GM19455 (cell line): ENCODE data around the gene MDM1.

Source experiments
- ATAC-seq: cut with Tn5 transposase; IDR thresholded peaks from one replicate; pipeline ENCODE4 v1.9.1; 2021; ENCODE audit not compliant: unreplicated experiment

MDM1 gene

GRCh38 chr12:68356986-68357385 is 24.8 kb upstream of the MDM1 start:
- ATAC-seq: no peak

GRCh38 chr12:68356060-68356695 is 24.0 kb upstream of the MDM1 start:
- no peak for ATAC-seq

- ATAC-seq: no peak
Observed at GRCh38 chr12:68354977-68355541, 22.9 kb upstream of the MDM1 start.

GRCh38 chr12:68352067-68352466 is 19.9 kb upstream of the MDM1 start:
- no peak for ATAC-seq

- no peak for ATAC-seq
Observed at GRCh38 chr12:68350753-68351152, 18.6 kb upstream of the MDM1 start.

- no peak for ATAC-seq
Observed at GRCh38 chr12:68349921-68350606, 17.9 kb upstream of the MDM1 start.

- ATAC-seq: no peak
Observed at GRCh38 chr12:68349220-68349621, 17.1 kb upstream of the MDM1 start.

- ATAC-seq: no peak
Observed at GRCh38 chr12:68348419-68348818, 16.3 kb upstream of the MDM1 start.

- ATAC-seq: no peak
Observed at GRCh38 chr12:68345763-68346162, 13.6 kb upstream of the MDM1 start.

- no peak for ATAC-seq
Observed at GRCh38 chr12:68344126-68344525, 12.0 kb upstream of the MDM1 start.

- no peak for ATAC-seq
Observed at GRCh38 chr12:68342966-68343365, 10.8 kb upstream of the MDM1 start.

GRCh38 chr12:68341822-68342221 is 9.7 kb upstream of the MDM1 start:
- ATAC-seq: no peak

- ATAC-seq: no peak
Observed at GRCh38 chr12:68340404-68341270, 8.5 kb upstream of the MDM1 start.

GRCh38 chr12:68336889-68337303 is 4.7 kb upstream of the MDM1 start:
- ATAC-seq: no peak

- ATAC-seq: no peak
Observed at GRCh38 chr12:68335462-68335861, 3.3 kb upstream of the MDM1 start.

GRCh38 chr12:68334132-68334531 is 2.0 kb upstream of the MDM1 start:
- ATAC-seq: no peak

GRCh38 chr12:68332728-68333630 is 817 bp upstream of the MDM1 start:
- ATAC-seq: no peak

GRCh38 chr12:68331500-68331868 is 678 bp downstream of the MDM1 start:
- no peak for ATAC-seq

GRCh38 chr12:68327896-68328295 is 4.3 kb downstream of the MDM1 start:
- no peak for ATAC-seq

- no peak for ATAC-seq
Observed at GRCh38 chr12:68326716-68327115, 5.4 kb downstream of the MDM1 start.

- no peak for ATAC-seq
Observed at GRCh38 chr12:68325966-68326365, 6.2 kb downstream of the MDM1 start.
